Psoas muscle (tissue), 8 donors: ENCODE measurements around the gene SLC16A7. TPM values are rescaled to one million over a fixed set of nuclear protein-coding genes. Genes with fewer than 3 reads are reported as not detected.

ENCODE experiments used
- ATAC-seq, 4 donors: fragments of 200-7000 bp; cut with Tn5 transposase; one replicate each; pipeline ENCODE4 v1.9.1; 2020; ENCODE audit warnings: moderate library complexity in 3 of 4, mild to moderate bottlenecking in 2 of 4
- DNase-seq, 2 donors: peaks; one replicate each; pipeline ENCODE4 v3.0.0-alpha.2; 2020
- H3K27ac ChIP-seq: fragments of 200-600 bp; one replicate; pipeline ENCODE4 v1.8.0; 2022
- H3K27me3 ChIP-seq, 3 donors: fragments of 200-600 bp in 1 of 3; one replicate each; pipeline versions ENCODE4 v1.6.1 to v1.8.0; 2013 to 2022; ENCODE audit warnings: low read length in 2 of 3, mild to moderate bottlenecking in 2 of 3, moderate library complexity in 1 of 3; ENCODE audit not compliant: insufficient read depth in 3 of 3
- H3K36me3 ChIP-seq, 2 donors: fragments of 200-600 bp in 1 of 2; one replicate each; pipeline versions ENCODE4 v1.6.1 to v1.8.0; 2013 to 2022; ENCODE audit warnings: low read depth in 1 of 2, mild to moderate bottlenecking in 1 of 2, moderate library complexity in 1 of 2; ENCODE audit not compliant: insufficient read depth in 1 of 2
- H3K4me1 ChIP-seq: fragments of 200-600 bp; one replicate; pipeline ENCODE4 v1.8.0; 2022
- H3K4me3 ChIP-seq: fragments of 200-600 bp; one replicate; pipeline ENCODE4 v1.8.0; 2022; ENCODE audit warnings: mild to moderate bottlenecking
- H3K9me3 ChIP-seq: fragments of 200-600 bp; one replicate; pipeline ENCODE4 v1.8.0; 2022
- WGBS, 3 donors: extraction: QIAGEN DNeasy Blood & Tissue Kit; methylation state at CpG; one replicate each; pipeline versions ENCODE4 v1.1.6 to v1.1.7; 2013; 5-methylcytosine and 5-hydroxymethylcytosine counted together
- intact Hi-C, 2 donors: fragments of 100-400 bp; cut with DNase I; formaldehyde crosslinking; loops; one replicate each; pipeline versions ENCODE4 v1.11.0 to v1.14.2; 2022
- polyA plus RNA-seq, 3 donors: library from polyadenylated mRNA; stranded (reverse); fragments of 200-250 nt; gene quantifications; one replicate each; pipeline ENCODE4 v1.2.3, GENCODE V29; 2013
- total RNA-seq, 4 donors: library from RNA; stranded (reverse); fragmentation: NEBNext Ultra II Directional in 2 of 4; extraction: Animal tissue kit (Norgen Biotek cat#: 25700) in 2 of 4; gene quantifications; one replicate each; pipeline versions ENCODE4 v1.2.1 to v1.2.4, GENCODE V29; 2021 to 2023
- TF ChIP-seq, protein P1 (sequence below): fragments of 200-600 bp; IDR thresholded peaks from one replicate; pipeline ENCODE4 v1.8.0; 2022; ENCODE audit warnings: antibody characterized with exemption
- donor health status: healthy with polysubstance abuse.
- donor health status: DM: no; HTN: no; CAD: no; lungs with moderate emphysema.
- donor health status: Bipolar disorder and iron deficiency.
- donor health status: healthy.
- donor health status: DM: yes; HTN: yes; CAD: no.
- donor health status: DM: no; HTN: no; CAD: no.
- donor health status: DM: no; HTN: no; CAD: no.
- donor health status: DM: yes; HTN: yes; CAD: no.

SLC16A7 gene
- total and polyA plus RNA-seq, 7 donors, result 0.49 to 27.4 (median 5.0) TPM

DNA sequence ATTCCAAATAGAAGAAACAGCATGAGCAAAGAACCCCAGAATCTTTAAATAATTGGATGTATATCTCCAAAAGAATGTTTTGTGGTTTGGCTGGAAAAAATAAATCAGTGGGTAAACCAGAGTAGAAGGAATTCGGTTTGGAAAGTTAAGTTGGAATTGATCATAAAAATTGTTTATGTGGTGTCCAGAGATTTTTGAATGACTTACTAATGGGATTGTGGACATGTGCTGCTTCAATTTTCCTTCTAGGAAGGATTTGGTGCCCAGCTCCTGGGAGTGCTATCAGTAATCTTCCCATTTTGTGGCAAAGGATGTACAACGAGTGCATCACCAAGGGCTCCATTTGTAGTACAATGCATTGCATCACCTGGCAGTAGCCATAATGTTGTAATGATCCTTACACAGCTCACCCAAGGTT lies 224.8 kb downstream of the SLC16A7 start:
- 83 to 88% (median 83%) methylated on average over 2 of the region's 2 CpGs for WGBS, 3 donors
- ATAC-seq (no peak), DNase-seq (no peak)
- H3K4me1 ChIP-seq, result no peaks in the 10 kb centered on the region
- H3K9me3 ChIP-seq, result no peaks in the 10 kb centered on the region
- H3K36me3 ChIP-seq, result no peaks in the 10 kb centered on the region
- no peak overlapping the region for H3K27ac ChIP-seq
- intact Hi-C loops, result no loop called here
- TF ChIP-seq, protein P1, sequence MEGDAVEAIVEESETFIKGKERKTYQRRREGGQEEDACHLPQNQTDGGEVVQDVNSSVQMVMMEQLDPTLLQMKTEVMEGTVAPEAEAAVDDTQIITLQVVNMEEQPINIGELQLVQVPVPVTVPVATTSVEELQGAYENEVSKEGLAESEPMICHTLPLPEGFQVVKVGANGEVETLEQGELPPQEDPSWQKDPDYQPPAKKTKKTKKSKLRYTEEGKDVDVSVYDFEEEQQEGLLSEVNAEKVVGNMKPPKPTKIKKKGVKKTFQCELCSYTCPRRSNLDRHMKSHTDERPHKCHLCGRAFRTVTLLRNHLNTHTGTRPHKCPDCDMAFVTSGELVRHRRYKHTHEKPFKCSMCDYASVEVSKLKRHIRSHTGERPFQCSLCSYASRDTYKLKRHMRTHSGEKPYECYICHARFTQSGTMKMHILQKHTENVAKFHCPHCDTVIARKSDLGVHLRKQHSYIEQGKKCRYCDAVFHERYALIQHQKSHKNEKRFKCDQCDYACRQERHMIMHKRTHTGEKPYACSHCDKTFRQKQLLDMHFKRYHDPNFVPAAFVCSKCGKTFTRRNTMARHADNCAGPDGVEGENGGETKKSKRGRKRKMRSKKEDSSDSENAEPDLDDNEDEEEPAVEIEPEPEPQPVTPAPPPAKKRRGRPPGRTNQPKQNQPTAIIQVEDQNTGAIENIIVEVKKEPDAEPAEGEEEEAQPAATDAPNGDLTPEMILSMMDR, result no peak
- peaks cover 0 to 2% (median 0%) of the 10 kb centered on the region in 3 donors for H3K27me3 ChIP-seq
- H3K4me3 ChIP-seq, result no peak overlapping the region

GRCh38 chr12:59823567-59823966 lies 227.7 kb downstream of the SLC16A7 start:
- no peak for DNase-seq
- TF ChIP-seq, protein P1, result no peak
- intact Hi-C loops, result no loop called here
- Histone ChIP-seq H3K4me1 (no peaks in the 10 kb centered on the region), H3K27ac (no peak overlapping the region), H3K9me3 (no peaks in the 10 kb centered on the region), H3K36me3 (no peaks in the 10 kb centered on the region), H3K4me3 (no peak overlapping the region), H3K27me3 (no peaks in the 10 kb centered on the region)
- no peak for ATAC-seq

DNA sequence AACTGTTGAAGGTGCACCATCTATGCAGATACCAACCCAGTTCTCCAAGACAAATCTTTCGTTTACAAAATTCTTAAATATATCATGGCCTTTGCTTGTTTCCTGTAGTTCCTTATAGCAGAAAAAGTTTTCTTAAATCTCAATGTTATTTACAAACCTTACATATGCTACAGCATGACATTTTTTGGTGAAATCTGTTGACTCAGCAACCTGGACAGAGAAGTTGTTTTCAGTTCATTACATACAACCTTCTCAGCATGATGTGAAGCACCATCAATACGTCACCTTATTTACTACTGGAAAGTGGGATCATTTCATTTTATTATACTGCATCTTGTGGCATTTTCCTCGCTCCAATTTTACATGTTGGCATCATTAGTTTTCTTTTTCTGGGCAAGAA lies 231.9 kb downstream of the SLC16A7 start:
- intact Hi-C loops, result no loop called here
- Histone ChIP-seq H3K27ac (no peak overlapping the region), H3K9me3 (no peaks in the 10 kb centered on the region), H3K36me3 (no peaks in the 10 kb centered on the region), H3K4me1 (no peaks in the 10 kb centered on the region), H3K4me3 (no peak overlapping the region), H3K27me3 (no peaks in the 10 kb centered on the region)
- DNase-seq (no peak), ATAC-seq (no peak)
- TF ChIP-seq, protein P1, result no peak
- 81 to 84% (median 82%) methylated on average over 3 of the region's 3 CpGs for WGBS, 3 donors

DNA sequence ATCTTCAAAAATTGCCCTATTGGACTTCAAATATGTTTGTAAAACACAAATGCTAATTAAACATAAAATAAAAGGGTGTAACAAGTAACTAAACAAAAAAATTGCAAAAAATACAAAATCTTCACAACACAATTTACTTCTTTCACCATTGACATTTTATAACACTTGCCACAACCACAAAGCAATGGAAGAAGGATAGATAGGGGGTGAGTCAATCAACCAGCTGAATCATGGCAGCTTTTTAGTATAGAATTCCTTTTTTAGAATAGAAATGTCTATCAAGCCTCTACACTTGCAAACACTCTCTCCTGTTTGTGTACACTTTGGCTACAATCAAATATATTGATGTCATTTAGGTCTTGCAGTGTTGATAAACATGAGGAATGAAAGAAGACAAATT lies 232.7 kb downstream of the SLC16A7 start:
- Histone ChIP-seq H3K27ac (no peak overlapping the region), H3K4me1 (no peaks in the 10 kb centered on the region), H3K9me3 (no peaks in the 10 kb centered on the region), H3K27me3 (no peaks in the 10 kb centered on the region), H3K36me3 (no peaks in the 10 kb centered on the region), H3K4me3 (no peak overlapping the region)
- ATAC-seq, result no peak
- no peak for DNase-seq
- intact Hi-C loops, result no loop called here
- TF ChIP-seq, protein P1, result no peak

- Histone ChIP-seq H3K36me3 (no peaks in the 10 kb centered on the region), H3K4me3 (no peak overlapping the region), H3K27me3 (no peaks in the 10 kb centered on the region), H3K9me3 (no peaks in the 10 kb centered on the region), H3K27ac (no peak overlapping the region), H3K4me1 (no peaks in the 10 kb centered on the region)
- TF ChIP-seq, protein P1, result no peak
- DNase-seq (no peak), ATAC-seq (no peak)
- 79 to 88% (median 83%) methylated on average over 3 of the region's 3 CpGs for WGBS, 3 donors
- intact Hi-C loops, result no loop called here
These were observed 237.6 kb downstream of the SLC16A7 start for GRCh38 chr12:59833408-59833807.
